HG03064 (cell line): ENCODE results near the gene HERC6.
"Not testable (repeated sequence)": the region's sequence is repeated elsewhere in the genome, so short reads cannot be mapped to it uniquely, and the experiment has no call there.

Experiments used
- ATAC-seq: cut with Tn5 transposase; IDR thresholded peaks from one replicate; pipeline ENCODE4 v1.9.1; 2021; ENCODE audit warnings: low read depth; ENCODE audit not compliant: unreplicated experiment

Gene HERC6

DNA sequence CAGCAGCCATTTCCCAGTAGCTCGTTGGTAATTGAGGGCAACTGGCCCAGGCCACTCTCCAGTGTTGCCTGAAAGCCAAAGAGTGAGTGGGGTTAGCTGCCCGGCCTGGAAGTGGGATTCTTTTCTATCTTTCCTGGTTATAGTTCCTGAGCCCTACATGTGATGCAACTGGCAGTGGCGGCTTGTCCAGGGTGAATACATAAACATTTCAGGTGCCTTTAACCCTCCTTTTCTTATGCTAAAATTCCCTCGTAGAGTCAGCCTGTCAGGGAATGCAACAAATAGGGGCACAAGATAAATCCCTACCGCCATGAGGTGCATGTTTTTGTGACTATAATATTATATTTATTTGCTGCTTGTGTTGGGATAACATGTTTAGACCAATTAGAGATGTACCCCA is 64.8 kb downstream of the HERC6 start:
- ATAC-seq = no peak

DNA sequence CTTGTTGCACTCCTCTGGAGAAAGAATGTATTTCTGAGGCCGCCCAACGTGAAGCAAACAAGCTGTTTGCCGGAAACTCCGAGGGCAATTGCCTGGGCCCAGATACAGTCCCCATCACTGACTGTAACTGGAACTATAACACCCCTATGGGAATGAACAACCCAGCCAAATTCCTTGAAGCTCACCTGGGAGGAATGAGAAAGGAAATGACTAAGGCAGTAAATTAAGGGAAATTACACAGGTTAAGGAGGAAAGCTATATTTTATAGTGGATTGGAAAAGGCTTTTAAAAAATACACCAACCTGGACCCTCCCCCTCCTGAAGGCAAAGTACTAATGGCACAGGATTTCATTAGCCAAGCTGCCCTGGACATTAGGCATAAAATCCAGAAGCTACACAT is 66.6 kb downstream of the HERC6 start:
- no peak for ATAC-seq

DNA sequence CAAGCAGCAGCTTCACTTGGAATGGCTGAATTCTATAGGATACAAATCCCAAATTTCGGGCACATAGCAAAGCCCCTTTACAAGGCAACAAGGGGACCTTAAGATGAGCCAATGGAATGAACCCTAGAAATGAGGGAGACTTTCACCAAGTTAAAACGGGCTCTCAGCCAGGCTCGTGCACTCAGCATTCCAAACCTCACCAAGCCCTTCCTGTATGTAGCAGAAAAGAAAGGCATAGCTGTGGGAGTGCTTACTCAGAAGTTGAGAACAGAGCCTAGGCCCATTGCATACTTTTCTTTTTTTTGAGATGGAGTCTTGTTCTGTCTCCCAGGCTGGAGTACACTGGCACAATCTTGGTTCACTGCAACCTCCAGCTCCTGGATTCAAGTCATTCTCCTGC is 67.5 kb downstream of the HERC6 start:
- no peak for ATAC-seq

DNA sequence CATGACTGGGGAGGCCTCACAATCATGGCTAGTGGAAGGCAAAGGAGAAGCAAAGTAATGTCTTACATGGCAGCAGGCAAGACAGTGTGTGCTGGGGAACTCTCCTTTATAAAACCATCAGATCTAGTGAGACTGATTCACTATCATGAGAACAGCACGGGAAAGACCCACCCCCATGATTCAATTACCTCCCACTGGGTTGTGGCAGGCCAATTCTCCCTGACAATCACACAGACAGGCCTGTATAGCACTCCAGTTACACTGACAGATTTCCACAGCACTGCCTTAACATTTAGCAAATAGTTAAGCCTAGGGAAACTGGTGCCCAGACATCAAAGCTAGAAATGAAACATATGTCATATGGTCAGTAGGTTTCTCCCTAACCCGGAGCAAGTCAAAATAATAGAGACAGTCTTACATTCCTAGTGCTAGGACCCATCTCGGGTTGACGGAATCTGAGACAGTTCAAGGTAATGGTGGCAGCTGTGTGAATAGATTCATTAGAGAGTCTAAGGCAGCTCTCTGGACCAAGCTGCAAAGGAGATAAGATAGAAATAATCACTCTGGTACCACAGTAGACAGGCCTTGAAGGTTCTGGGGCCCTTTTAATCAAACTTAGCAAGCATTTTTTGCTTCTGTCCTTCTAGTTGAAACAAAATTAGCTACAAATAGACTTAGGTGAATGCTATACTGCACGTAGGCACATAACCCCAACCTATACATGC is 68.9 kb downstream of the HERC6 start:
- no peak for ATAC-seq

DNA sequence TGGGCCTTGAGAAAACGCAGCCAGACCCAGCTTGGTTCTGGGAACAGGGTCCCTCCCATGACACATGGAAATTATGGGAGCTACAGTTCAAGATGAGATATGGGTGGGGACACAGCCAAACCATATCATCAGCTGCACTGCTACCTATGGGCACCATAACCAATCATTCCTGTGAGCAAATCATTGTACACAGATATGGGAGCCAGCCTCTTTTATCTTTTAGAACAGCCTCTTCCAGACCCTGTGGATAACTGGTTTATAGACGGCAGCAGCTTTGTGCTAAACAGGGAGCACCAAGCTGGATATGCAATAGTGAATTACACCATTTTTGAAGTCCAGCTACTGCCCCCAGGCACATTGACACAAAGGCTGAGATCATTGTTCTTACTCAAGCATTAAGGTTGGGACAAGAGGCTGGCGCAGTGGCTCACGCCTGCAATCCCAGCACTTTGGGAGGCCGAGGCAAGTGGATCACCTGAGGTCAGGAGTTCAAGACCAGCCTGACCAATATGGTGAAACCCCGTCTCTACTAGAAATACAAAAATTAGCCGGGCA is 69.6 kb downstream of the HERC6 start:
- not testable (repeated sequence) for ATAC-seq

DNA sequence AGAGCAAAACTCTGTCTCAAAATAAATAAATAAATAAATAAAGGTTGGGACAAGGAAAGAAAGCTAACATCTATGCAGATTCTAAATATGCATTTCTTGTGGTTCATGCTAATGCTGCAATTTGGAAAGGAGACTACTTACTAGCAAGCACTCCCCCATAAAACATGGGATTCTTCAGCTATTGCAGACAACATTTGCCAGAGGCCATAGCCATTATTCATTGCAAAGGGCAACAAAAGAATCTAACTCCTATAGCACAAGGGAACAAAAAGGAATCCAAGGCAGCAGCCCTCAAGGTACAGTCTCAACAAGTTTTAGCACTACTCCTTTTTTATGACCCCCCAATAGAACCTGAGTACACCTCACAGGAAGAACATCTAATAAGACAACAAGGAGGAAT is 70.2 kb downstream of the HERC6 start:
- ATAC-seq = no peak

DNA sequence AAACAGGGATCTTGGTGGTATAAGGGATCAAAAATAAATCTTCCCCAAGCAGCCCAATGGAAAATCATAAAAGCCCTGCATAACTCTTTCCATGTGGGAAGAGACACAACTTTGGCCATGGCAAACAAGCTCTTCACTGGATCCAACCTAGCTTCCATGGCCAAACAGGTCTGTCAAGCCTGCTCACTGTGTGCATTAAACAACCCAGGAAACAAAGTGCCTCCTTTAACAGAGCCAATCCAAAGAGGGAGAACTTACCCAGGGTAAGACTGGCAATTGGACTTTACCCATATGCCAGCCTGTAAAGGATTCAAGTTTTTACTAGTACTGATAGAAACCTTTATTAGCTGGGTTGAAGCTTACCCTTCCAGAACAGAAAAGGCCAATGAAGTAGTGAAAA is 70.6 kb downstream of the HERC6 start:
- no peak for ATAC-seq

DNA sequence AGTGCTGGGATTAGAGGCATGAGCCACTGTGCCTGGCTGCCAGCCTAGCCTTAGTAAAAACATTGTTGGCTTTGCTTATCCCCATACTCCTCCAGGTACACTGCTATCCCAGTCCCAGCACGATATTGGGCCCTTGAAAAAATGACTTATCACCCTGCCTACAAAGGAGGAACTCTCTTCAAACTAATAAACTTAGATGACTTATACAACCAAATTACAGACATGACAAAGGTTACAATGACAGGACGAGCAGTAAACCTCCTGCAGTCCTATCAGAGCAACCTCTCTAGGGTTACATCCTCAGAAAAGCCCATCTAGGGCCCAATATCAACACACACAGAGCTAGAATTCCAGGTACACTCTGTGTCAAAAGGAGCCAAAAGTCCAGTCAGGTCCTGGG is 72.6 kb downstream of the HERC6 start:
- no peak for ATAC-seq

DNA sequence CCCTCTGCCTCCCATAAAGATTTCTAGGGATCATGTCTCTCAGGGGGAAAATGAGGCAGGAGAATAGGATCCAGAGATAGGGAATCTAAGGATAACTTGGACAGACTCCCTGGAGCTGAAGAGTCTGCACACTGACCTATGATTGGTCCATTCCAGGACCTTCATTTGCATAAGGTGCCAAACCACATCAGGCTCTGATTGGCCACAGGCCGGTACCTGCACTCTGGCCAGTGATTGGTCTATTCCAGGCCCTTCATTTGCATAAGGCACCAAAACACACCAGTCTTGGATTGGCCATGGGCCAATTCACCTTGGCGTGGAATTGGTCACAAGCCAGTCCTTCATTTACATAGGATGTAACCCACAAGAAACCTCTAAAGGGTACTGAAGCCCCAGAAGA is 74.3 kb downstream of the HERC6 start:
- ATAC-seq = no peak

DNA sequence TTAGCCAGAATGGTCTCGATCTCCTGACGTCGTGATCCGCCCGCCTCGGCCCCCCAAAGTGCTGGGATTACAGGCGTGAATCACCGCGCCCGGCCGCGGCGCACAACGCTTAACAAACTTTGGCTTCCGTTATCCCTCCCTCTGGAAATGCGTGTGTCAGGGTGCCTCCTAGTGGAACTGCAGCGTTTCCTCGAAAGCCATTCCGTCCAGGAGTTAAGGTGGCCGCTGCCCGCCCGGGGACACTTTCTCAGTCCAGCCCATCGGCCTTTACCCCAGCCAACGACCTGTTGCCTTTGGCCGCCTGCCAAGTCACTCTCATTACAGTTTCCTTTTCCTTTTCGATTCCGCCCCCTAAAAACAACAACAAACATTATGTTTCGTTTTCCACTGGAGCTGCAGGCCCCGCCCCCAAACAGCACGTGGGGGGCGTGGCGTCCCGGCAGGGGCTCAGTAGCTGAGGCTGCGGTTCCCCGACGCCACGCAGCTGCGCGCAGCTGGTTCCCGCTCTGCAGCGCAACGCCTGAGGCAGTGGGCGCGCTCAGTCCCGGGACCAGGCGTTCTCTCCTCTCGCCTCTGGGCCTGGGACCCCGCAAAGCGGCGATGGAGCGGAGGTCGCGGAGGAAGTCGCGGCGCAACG is 78.1 kb downstream of the HERC6 start, which contains the start of gene HERC5:
Gene HERC5 (plus strand): TSS at position 450 of the 637 bp plus-strand sequence. CDS start 151 bp downstream, at position 601.
- ATAC-seq = peak; percentile 90

DNA sequence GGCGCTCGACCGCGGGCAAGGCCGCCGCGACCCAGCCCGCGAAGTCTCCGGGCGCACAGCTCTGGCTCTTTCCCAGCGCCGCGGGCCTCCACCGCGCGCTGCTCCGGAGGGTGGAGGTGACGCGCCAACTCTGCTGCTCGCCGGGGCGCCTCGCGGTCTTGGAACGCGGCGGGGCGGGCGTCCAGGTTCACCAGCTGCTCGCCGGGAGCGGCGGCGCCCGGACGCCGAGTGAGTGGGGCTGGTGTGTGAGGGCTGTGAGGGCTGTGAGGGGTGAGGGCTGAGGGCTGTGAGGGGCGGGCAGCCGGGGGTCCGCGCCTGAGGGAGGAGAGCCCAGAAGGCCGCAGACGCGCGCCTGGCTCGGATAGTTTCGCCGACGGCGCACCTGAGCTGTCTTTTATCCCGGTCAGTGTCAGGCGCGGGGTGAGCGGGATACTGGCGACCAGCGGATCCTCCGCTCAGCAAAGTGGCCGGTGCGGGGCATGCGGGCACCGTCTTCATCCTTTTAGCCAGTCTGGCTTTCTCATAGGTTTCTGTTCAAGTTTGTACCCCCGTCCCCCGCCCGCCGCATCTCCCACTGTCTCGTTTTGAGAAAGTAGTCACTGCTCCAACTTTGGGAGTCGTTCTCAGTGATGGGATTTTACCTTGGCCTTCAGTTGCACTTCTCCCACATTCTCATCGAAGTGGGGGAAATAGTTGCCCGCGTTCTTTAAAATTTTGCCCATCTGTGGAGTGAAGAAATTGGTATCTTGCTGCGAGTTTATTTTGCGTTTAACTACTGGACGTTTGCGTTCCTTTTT is 78.9 kb downstream of the HERC6 start:
- ATAC-seq = peak; percentile 40

DNA sequence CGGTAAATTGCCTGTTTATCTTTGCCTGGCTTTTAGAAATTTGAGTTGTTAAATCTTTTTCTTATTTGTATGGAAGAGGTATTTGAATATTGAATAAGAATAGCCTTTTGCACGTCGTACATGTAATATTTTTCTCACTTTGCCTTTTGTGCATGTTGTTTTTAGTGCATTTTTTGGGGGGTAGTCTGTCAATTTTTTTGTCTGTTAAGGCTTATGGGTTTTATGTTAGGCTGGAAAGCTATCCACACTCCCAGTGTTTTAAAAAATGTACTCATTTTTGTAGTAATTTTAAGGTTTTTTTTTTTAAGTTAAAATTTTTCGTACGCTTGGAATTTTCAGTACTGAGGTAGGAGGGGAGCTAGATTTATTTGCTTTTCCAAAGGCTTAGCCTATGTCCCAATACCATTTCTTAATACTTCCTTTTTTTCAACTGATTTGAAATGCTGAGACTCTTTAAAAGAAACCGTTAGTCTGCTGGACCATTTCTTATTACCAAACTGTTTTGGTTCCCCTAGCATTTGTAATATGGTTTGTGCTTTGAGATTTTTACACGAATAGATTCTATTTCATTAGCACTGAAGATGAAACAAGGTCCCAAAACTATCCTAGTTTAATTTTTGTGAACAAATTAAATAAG is 79.6 kb downstream of the HERC6 start:
- no peak for ATAC-seq

DNA sequence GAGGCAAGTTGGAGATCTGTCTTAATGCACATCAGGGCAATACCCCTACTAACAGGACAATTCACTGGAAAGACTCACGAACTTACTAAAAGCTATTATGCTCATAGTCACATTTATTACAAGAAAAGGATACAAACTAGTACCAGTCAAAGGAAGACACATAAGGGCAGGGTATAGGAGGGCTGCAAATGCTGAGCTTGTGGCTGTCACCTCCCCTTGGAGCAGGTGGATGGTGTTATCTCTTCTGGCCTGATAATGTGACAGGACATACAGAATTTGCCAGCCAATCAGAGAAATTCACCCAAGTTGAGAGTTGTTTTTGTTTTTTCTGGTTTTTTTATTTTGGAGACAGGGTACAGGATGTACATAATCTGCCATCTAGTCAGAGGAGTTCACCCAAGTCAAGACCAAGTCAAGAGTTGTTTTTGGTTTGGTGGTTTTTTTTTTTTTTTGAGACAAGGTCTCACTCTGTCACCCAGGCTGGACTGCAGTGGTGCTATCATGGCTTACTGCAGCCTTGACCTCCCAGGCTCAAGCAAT is 87.1 kb downstream of the HERC6 start:
- ATAC-seq = no peak

DNA sequence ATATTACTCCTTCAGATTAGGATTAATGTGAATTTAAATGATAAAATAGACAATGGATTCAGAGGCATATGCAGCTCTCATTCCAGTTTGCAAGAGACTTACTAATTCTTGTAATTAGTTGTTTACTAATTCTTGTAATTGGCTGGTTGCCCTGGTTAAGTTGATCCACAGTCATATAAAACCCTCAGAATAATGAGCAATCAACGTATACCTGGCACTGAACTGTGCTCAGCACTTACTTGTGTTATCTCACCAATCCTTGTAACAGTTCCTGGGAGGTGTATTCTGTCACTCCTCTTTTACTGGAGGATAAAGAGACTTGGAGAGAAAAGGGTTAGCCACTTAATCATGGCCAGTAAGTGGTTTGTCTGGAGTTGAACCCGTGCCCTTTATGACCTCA is 88.7 kb downstream of the HERC6 start:
- no peak for ATAC-seq

DNA sequence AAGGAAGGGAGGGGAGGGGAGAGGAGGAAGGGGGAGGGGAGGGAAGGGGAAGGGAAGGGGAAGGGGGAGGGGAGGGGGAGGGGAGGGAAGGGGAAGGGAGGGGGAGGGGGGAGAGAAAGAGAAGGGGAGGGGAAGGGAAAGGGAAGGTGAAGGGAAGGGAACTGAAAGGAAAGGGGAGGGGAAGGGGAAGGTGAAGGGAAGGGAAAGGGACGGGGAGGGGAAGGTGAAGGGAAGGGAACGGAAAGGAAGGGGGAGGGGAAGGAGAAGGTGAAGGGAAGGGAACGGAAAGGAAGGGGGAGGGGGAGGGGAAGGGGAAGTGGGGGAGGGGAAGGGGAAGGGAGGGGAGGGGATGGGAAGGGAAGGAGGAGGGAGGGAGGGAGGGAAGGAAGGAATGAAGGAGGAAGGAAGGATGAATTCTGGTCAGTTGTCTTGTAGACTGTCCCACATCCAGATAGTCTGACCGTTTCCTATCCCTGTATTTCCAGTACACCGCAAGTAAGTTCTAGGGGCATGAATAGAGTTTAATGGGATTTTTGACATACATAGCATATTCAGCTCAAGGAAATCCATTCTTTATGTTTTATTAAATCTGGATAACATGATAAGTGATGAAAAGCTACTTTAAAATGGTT is 98.7 kb downstream of the HERC6 start:
- ATAC-seq = no peak

DNA sequence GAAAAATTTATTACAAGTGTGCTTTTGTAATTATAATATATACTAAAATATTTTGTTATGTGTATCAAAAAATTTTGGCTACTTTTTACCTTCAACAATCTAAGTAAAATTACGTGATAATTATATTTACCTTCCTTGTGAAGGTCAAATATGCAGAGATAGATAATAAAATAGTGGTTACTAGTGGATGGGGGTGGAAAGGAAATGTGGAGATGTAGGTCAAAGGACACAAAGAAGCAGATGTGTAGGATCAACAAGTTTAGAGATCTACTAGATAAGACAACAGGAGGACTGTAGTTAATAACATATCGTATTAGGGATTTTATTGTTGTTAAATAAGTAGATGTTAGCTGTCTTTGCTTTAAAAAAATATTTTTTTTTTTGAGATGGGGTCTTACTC is 99.6 kb downstream of the HERC6 start:
- no peak for ATAC-seq

DNA sequence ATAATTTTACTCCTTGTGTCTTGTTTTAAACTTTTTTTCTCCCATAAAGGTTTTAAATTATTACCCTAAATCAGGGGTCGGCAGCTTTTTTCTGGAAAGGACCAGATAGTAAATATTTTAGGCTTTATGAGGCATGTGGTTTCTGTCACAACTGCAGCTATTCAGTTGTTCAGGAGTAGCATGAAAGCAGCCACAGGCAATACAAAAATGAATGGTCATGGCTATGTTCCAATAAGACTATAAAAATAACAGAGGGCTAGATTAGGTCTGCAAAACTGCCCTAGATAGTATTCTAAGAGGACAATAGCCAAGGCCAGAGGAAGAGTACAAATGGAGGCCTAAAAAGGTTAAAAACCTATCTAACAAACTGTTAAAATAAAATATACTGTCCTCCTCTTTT is 102.9 kb downstream of the HERC6 start:
- no peak for ATAC-seq

DNA sequence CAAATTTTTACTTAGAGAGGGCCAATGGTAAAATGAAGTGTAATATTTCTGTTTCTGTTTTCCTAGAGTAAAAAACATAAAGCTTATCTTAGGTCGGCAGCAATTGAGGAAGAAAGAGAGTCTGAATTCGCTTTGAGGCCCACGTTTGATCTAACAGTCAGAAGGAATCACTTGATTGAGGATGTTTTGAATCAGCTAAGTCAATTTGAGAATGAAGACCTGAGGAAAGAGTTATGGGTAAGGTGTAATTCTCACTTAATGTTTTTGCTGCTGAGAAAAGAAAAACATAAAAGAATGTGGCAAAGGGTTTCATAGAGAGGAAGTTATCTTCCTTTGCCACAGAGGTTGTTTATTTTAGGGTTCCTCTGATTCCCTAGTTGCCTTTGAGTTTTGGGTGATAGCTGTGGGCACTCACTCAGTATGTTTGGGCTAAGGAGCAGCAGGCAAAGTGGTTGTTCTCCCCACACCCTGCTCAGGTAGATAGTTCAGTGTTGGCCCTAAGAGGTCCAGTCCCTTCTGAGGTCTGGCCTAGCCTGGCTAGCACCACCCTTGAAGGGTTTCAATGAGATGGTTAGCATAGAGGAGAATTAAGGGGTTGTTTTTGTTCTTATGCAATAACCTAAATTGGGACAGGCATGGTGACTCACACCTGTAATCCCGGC is 110.6 kb downstream of the HERC6 start:
- no peak for ATAC-seq
